Muscle of back (tissue), 11 donors: ENCODE measurements around the gene METTL14. TPM values are rescaled to one million over a fixed set of nuclear protein-coding genes. Genes with fewer than 3 reads are reported as not detected.

Experiments used
- DNase-seq, 3 donors: peaks; one replicate each; pipeline versions ENCODE4 v3.0.0 to v3.0.0-alpha.2; 2013
- polyA plus RNA-seq, 10 donors: library from polyadenylated mRNA; unstranded; fragments of 120-200 nt; gene quantifications; one replicate each; pipeline ENCODE4 v1.2.1, GENCODE V29; 2013; ENCODE audit not compliant: insufficient read length in 10 of 10

The METTL14 gene
- polyA plus RNA-seq, 10 donors: 25.7 to 38.9 (median 28.2) TPM

- DNase-seq: no peak
Observed at GRCh38 chr4:118730683-118731082, 45.5 kb downstream of the METTL14 start.

- no peak for DNase-seq
Observed at GRCh38 chr4:118732591-118733330, 47.6 kb downstream of the METTL14 start.

GRCh38 chr4:118734491-118735205 lies 49.5 kb downstream of the METTL14 start:
- no peak for DNase-seq

- DNase-seq: no peak
Observed at GRCh38 chr4:118736900-118737299, 51.7 kb downstream of the METTL14 start.

GRCh38 chr4:118738090-118738489 lies 52.9 kb downstream of the METTL14 start:
- no peak for DNase-seq

GRCh38 chr4:118739022-118739713 lies 54.0 kb downstream of the METTL14 start:
- DNase-seq: no peak

GRCh38 chr4:118740869-118741268 lies 55.7 kb downstream of the METTL14 start:
- DNase-seq: no peak

GRCh38 chr4:118741301-118741855 lies 56.2 kb downstream of the METTL14 start:
- DNase-seq: peak in 1 of 3 donors; percentile 22

- no peak for DNase-seq
Observed at GRCh38 chr4:118742050-118742449, 56.9 kb downstream of the METTL14 start.

- no peak for DNase-seq
Observed at GRCh38 chr4:118743867-118744266, 58.7 kb downstream of the METTL14 start.

- no peak for DNase-seq
Observed at GRCh38 chr4:118745357-118745756, 60.2 kb downstream of the METTL14 start.

GRCh38 chr4:118746251-118746919 lies 61.2 kb downstream of the METTL14 start:
- DNase-seq: no peak

GRCh38 chr4:118749347-118749988 lies 64.3 kb downstream of the METTL14 start:
- DNase-seq: no peak

- peak in 1 of 3 donors; percentile 36 for DNase-seq
Observed at GRCh38 chr4:118751629-118752323, 66.6 kb downstream of the METTL14 start.

GRCh38 chr4:118752551-118752950 lies 67.4 kb downstream of the METTL14 start:
- DNase-seq: no peak

- DNase-seq: no peak
Observed at GRCh38 chr4:118753096-118753495, 67.9 kb downstream of the METTL14 start.

GRCh38 chr4:118753685-118754084 lies 68.5 kb downstream of the METTL14 start:
- DNase-seq: no peak

- no peak for DNase-seq
Observed at GRCh38 chr4:118754890-118755289, 69.7 kb downstream of the METTL14 start.

GRCh38 chr4:118755438-118756226 lies 70.4 kb downstream of the METTL14 start:
- no peak for DNase-seq

- DNase-seq: no peak
Observed at GRCh38 chr4:118756429-118756828, 71.2 kb downstream of the METTL14 start.
